PC-3 (cell line): Measurements from ENCODE around the gene CD44.

Experiments
- EZH2 ChIP-seq: fragments of 300-600 bp; sonication (generic); IDR thresholded peaks from one replicate; pipeline ENCODE4 v1.6.1; 2017; ENCODE audit warnings: antibody characterized with exemption, mild to moderate bottlenecking, low read length; ENCODE audit not compliant: unreplicated experiment
- EZH2phosphoT487 ChIP-seq: fragments of 300-600 bp; sonication (generic); IDR thresholded peaks from 2 replicates; pipeline ENCODE4 v1.6.1; 2018; ENCODE audit warnings: mild to moderate bottlenecking, antibody characterized with exemption, low read length, borderline replicate concordance
- TF ChIP-seq, protein P1 (sequence below): fragments of 300-600 bp; sonication (generic); conservative IDR thresholded peaks from 2 replicates; pipeline ENCODE4 v1.5.1; 2017; ENCODE audit warnings: antibody characterized with exemption, low read depth, mild to moderate bottlenecking, low read length

DNA sequence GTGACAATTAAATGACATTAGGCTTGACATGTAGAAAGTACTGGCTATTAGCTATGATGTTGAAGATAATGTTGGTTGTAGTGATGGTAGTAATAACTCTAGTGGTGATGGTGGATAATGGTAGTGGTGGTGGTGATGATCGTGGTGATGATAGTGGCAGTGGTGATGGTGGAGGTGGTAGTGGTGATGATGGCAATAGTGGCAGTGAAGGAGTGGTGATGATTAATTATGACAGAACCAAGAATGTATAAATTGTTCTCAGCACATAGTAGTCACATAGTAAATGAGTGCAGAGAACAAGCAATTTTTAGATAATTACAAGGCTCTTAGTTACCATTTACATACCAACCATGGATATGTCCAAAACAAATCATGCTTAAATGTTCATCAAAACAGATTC lies 5.3 kb upstream of the CD44 start:
- TF ChIP-seq, protein P1, sequence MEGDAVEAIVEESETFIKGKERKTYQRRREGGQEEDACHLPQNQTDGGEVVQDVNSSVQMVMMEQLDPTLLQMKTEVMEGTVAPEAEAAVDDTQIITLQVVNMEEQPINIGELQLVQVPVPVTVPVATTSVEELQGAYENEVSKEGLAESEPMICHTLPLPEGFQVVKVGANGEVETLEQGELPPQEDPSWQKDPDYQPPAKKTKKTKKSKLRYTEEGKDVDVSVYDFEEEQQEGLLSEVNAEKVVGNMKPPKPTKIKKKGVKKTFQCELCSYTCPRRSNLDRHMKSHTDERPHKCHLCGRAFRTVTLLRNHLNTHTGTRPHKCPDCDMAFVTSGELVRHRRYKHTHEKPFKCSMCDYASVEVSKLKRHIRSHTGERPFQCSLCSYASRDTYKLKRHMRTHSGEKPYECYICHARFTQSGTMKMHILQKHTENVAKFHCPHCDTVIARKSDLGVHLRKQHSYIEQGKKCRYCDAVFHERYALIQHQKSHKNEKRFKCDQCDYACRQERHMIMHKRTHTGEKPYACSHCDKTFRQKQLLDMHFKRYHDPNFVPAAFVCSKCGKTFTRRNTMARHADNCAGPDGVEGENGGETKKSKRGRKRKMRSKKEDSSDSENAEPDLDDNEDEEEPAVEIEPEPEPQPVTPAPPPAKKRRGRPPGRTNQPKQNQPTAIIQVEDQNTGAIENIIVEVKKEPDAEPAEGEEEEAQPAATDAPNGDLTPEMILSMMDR: no peak
- TF ChIP-seq EZH2 (no peak), EZH2phosphoT487 (no peak)
